HS-27A (cell line): Measurements from ENCODE around the gene SH3RF3.
A peak's percentile ranks its signal among the peaks of the same experiment; 100 is the strongest.
"Not testable (repeated sequence)": the region's sequence is repeated elsewhere in the genome, so short reads cannot be mapped to it uniquely, and the experiment has no call there.

Experiments used
- DNase-seq: peaks from one replicate; pipeline ENCODE4 v3.0.0-alpha.2; 2012; ENCODE audit warnings: low read depth, missing footprints

Gene SH3RF3

DNA sequence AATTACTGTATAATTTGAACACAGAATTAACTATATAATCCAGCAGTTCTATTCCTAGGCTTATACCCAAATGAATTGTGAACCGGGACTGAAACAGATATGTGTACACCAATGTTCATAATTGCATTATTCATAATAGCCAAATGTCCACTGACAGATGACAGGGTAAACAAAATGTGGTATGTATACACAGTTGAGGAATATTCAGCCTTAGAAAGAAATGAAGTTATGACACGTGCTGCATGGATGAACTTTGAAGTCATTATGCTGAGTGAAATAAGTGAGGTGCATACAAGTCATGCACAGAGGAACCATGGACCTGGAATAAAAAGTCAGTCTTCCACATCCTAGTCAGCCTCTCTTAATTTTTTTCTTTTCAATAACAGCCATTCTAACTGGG is 91.9 kb downstream of the SH3RF3 start:
- no peak for DNase-seq

DNA sequence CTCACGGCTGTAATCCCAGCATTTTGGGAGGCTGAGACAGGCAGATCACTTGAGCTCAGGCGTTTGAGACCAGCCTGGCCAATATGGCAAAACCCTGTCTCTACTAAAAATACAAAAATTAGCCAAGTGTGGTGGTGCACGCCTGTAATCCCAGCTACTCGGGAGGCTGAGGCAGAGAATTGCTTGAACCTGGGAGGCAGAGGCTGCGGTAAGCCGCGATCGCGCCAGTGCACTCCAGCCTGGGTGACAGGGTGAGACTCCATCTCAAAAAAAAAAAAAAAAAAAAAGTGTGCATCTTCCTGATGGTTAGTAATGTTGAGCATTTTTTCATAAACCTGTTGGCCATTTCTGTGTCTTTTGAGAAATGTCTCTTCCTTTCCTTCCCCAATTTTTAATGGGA is 92.3 kb downstream of the SH3RF3 start:
- not testable (repeated sequence) for DNase-seq

DNA sequence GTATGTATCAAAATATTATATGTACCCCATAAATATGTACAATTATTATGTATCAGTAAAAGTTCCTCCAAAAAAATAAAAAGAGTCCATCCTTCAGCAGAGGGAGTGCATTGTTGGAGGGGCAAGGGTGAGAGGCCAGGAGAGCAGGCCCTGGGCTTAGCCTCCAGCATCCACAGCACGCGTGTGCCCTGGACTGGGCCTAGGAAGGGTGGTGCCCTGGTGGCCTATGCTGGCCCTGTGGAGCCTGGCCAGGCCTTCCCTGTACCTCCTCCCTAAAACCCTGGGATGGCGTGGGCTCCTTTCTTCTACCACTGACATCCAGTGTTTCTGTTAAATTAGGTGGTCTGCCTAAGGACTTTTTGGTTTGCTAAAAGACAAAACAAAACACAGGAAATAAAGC is 93.4 kb downstream of the SH3RF3 start:
- no peak for DNase-seq

- DNase-seq: no peak
These were observed 93.9 kb downstream of the SH3RF3 start for GRCh38 chr2:109222825-109223471.

- no peak for DNase-seq
These were observed 94.5 kb downstream of the SH3RF3 start for GRCh38 chr2:109223490-109223889.

DNA sequence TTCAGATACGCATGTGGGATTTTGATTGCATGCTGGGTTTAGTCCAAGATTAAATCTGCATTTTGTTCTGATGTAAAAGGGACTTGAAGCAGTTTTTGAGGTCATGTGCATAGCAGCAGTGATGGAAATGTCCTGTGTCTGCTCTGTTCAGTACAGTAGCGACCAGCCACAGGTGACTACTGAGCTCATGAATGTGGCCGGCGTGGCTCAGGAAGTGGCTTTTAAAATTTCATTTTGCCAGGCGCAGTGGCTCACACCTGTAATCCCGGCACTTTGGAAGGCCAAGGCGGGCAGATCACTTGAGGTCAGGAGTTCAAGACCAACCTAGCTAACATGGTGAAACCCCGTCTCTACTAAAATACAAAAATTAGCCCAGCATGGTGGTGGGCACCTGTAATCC is 95.3 kb downstream of the SH3RF3 start:
- DNase-seq: not testable (repeated sequence)

- no peak for DNase-seq
These were observed 96.3 kb downstream of the SH3RF3 start for GRCh38 chr2:109225170-109225782.

- DNase-seq: no peak
These were observed 97.1 kb downstream of the SH3RF3 start for GRCh38 chr2:109226128-109226527.

DNA sequence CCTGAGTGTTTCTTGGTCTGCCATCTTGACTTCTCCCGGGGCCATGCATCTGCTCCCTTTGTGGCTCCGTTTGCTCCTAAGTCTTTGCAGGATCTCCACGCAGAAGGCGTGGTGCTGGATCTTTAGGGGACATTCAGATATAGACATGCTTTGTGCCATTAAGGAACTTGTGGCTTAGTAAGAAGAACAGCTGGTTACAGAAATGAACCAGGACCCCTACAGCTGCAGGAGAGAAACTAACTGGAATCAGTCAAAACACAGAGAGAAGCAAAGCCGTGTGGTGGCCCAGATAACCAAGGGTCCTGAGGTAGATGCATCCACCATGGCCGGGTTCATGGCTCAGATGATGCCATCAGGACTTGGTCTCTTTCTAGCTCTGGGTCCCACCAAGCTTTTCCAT is 97.6 kb downstream of the SH3RF3 start:
- no peak for DNase-seq

- DNase-seq: no peak
These were observed 100.2 kb downstream of the SH3RF3 start for GRCh38 chr2:109229094-109229675.

DNA sequence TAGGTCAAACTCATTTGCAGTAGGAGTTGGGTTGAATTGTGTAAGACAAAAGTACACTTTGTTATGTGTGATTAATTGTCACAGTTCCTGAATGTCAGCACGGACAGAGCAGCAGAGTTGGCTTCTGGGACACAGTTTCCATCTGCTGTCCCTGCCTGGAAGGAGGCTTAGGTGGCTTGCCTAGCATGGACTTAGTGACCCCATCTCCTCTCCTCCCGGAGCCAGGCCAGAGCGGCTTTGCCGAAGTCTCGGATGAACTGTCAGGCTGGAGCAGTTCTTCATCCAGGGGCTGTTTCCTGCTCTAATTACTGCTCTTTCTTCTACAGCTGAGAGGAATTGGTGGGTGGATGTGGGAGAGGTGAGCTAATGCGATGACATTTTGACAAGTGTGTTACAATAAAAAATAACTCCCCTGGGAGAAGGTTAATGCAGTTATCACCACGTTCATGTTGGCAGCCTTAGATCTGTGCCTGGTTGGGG is 102.0 kb downstream of the SH3RF3 start:
- no peak for DNase-seq

DNA sequence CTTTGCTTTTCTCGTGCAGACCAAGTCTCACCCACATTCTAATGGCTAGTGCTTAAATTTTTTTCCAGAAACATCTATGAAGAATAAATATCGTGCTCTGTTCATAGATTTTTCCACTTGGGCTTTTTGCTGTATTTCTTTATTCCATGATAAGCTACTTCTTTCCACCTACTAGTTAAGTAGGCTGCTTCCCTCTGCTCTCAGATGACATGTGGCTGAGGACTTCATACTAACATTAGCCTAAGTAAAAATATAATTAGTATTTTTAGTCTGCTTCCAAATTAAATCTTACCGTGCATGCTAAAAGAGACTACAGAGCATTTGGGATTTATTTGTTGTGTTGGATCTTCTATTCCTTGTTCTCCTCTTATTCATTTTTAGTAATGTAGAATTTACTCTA is 102.4 kb downstream of the SH3RF3 start:
- DNase-seq: no peak

GRCh38 chr2:109231996-109232705 is 103.1 kb downstream of the SH3RF3 start:
- DNase-seq: no peak

GRCh38 chr2:109232909-109233308 is 103.9 kb downstream of the SH3RF3 start:
- DNase-seq: no peak

- DNase-seq: no peak
These were observed 104.6 kb downstream of the SH3RF3 start for GRCh38 chr2:109233643-109234042.

GRCh38 chr2:109234355-109234754 is 105.3 kb downstream of the SH3RF3 start:
- no peak for DNase-seq

DNA sequence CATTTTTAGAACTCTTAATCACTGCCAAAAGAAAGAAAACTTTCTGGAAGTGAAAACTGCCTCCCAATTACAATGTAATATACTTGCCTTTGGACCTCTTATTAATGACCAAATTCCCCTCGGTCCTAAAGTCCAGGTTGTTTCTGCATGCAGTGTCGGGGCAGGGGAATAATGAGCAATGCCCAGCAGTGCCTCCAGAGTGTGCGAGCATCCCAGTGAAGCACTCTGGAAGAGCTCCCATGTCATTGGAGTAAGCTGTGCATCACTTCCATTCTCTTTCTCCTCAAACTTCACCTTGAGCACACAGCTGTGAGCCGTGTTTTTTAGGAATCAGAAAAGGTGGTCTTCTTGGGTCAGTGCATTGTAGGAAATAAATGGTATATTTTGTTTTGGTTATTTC is 107.1 kb downstream of the SH3RF3 start:
- DNase-seq: no peak

DNA sequence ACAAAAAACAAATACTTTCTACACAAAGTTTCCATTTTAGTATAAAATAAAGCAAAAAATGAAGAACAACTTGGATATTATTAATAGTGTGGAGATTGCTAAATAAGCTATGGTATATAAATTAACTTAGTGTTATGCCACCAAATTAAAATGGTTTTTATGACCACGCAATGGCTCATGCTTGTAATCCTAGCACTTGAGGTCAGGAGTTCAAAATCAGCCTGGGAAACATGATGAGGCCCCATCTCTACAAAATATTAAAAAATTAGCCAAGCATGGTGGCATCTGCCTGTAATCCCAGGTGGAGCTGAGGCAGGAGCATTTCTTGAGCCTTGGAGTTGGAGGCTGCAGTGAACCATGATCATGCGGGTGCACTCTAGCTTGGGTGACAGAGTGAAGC is 108.8 kb downstream of the SH3RF3 start:
- DNase-seq: no peak

- DNase-seq: no peak
These were observed 109.6 kb downstream of the SH3RF3 start for GRCh38 chr2:109238580-109238979.

GRCh38 chr2:109239720-109240119 is 110.7 kb downstream of the SH3RF3 start:
- DNase-seq: peak; percentile 83

GRCh38 chr2:109242210-109242653 is 113.2 kb downstream of the SH3RF3 start:
- DNase-seq: no peak

DNA sequence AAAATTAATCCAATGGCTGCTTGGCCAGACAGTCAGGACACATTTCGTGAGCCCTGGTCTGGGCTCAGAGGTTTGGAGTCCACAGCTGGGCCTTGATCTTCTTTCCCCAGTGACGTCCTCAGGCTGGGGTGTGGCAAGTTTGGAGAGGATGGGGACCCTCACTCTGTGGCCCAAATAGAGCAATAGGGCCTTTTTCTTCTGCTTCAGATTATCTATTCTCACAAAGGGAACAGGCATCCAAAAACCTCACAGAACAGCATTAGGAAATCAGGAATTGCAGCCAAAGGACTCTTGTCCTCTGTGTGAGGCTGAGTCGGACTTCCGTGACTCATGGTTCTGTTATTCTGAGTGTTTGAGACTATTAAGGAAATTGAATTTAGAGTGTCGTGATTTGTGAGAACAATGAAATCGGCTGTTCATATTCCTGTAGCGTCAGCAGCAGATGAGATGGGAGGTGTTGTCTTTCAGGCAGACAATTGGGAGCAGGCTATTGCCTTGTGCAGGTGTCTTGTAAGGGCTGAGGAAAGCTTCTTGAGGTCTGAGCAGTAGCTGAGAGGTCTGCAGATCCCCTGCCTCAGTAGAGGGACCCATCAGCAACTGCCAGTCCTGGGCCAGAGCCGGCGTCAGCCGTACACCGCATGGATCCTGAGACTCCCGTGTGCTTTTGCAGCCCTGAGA is 113.8 kb downstream of the SH3RF3 start:
- DNase-seq: peak; percentile 94
